CD14-positive monocyte (primary cell): ENCODE results near the gene SMC5. TPM values are rescaled to one million over a fixed set of nuclear protein-coding genes. Genes with fewer than 3 reads are reported as not detected.

ENCODE experiments used
- DNase-seq, 3 donors: peaks; one replicate each; pipeline ENCODE4 v3.0.0-alpha.2; 2011 to 2022
- H2AFZ ChIP-seq: 2 replicates; pipeline ENCODE4 v1.6.0; 2012; ENCODE audit warnings: mild to moderate bottlenecking, low read depth, low read length, inconsistent platforms; ENCODE audit not compliant: insufficient read depth, poor library complexity, severe bottlenecking
- H3K27ac ChIP-seq, 2 donors: 1 replicate in 1 of 2; 2 replicates in 1 of 2; pipeline ENCODE4 v1.5.1; 2012 to 2013; ENCODE audit warnings: low read length in 2 of 2, control low read depth in 1 of 2, inconsistent platforms in 1 of 2, low read depth in 1 of 2, mild to moderate bottlenecking in 1 of 2
- H3K27me3 ChIP-seq, 2 donors: one replicate each; pipeline versions ENCODE4 v1.6.0 to v1.6.1; 2011 to 2013; ENCODE audit warnings: low read length in 2 of 2; ENCODE audit not compliant: control insufficient read depth in 2 of 2, insufficient read depth in 2 of 2
- H3K36me3 ChIP-seq, 2 donors: replicated peaks in 1 of 2; 1 replicate in 1 of 2; 2 replicates in 1 of 2; pipeline versions ENCODE4 v1.5.1 to v1.6.1; 2012 to 2013; ENCODE audit warnings: low read length in 2 of 2, control low read depth in 1 of 2, inconsistent platforms in 1 of 2, mild to moderate bottlenecking in 1 of 2; ENCODE audit not compliant: insufficient read depth in 2 of 2, control insufficient read depth in 1 of 2
- H3K4me1 ChIP-seq, 2 donors: 1 replicate in 1 of 2; 2 replicates in 1 of 2; pipeline versions ENCODE4 v1.5.1 to v1.6.1; 2012 to 2013; ENCODE audit warnings: low read length in 2 of 2, control low read depth in 1 of 2, inconsistent platforms in 1 of 2, mild to moderate bottlenecking in 1 of 2, moderate library complexity in 1 of 2; ENCODE audit not compliant: insufficient read depth in 2 of 2, control insufficient read depth in 1 of 2
- H3K4me2 ChIP-seq: replicated peaks from 2 replicates; pipeline ENCODE3; 2012; ENCODE audit warnings: low read length, moderate library complexity, mild to moderate bottlenecking; ENCODE audit not compliant: poor library complexity, severe bottlenecking; ENCODE audit errors: extremely low read depth
- H3K4me3 ChIP-seq, 3 experiments: fragments of 200-600 bp in 1 of 3; sonication (generic) in 1 of 3; replicated peaks in 1 of 3; 1 replicate in 2 of 3; 2 replicates in 1 of 3; pipeline ENCODE4 v1.5.1; 2011 to 2013; ENCODE audit warnings: low read length in 3 of 3, mild to moderate bottlenecking in 3 of 3, control low read depth in 2 of 3, low read depth in 2 of 3, inconsistent platforms in 1 of 3, moderate library complexity in 1 of 3
- H3K79me2 ChIP-seq: 2 replicates; pipeline ENCODE4 v1.6.0; 2012; ENCODE audit warnings: mild to moderate bottlenecking, control low read depth, inconsistent platforms, low read length, moderate library complexity; ENCODE audit not compliant: insufficient read depth
- H3K9ac ChIP-seq: 2 replicates; pipeline ENCODE4 v1.6.0; 2017; ENCODE audit warnings: low read length, mild to moderate bottlenecking; ENCODE audit not compliant: insufficient read depth, poor library complexity, severe bottlenecking
- H3K9me3 ChIP-seq, 2 donors: replicated peaks in 1 of 2; 1 replicate in 1 of 2; 2 replicates in 1 of 2; pipeline versions ENCODE4 v1.5.1 to v1.6.1; 2012 to 2013; ENCODE audit warnings: low read length in 2 of 2, control low read depth in 1 of 2; ENCODE audit not compliant: control insufficient read depth in 1 of 2, insufficient read depth in 1 of 2
- H4K20me1 ChIP-seq: 2 replicates; pipeline ENCODE4 v1.6.0; 2012; ENCODE audit warnings: mild to moderate bottlenecking, low read length, control low read depth, moderate library complexity; ENCODE audit not compliant: insufficient read depth
- H3K27ac Mint-ChIP-seq, 7 donors: one replicate each; pipeline ENCODE4 v1.8.0; 2020; ENCODE audit warnings: mild to moderate bottlenecking in 7 of 7, mixed read lengths in 7 of 7, moderate library complexity in 6 of 7, inconsistent platforms in 2 of 7
- H3K27me3 Mint-ChIP-seq, 3 donors: one replicate each; pipeline ENCODE4 v1.8.0; 2021 to 2022; ENCODE audit warnings: low read depth in 3 of 3, mild to moderate bottlenecking in 3 of 3, mixed read lengths in 3 of 3, moderate library complexity in 3 of 3, inconsistent platforms in 1 of 3
- H3K36me3 Mint-ChIP-seq, 2 donors: one replicate each; pipeline ENCODE4 v1.8.0; 2020; ENCODE audit warnings: mixed read lengths in 2 of 2, inconsistent platforms in 1 of 2, mild to moderate bottlenecking in 1 of 2
- H3K4me1 Mint-ChIP-seq: one replicate; pipeline ENCODE4 v1.8.0; 2020; ENCODE audit warnings: mild to moderate bottlenecking, mixed read lengths
- H3K4me3 Mint-ChIP-seq, 2 donors: one replicate each; pipeline ENCODE4 v1.8.0; 2020; ENCODE audit warnings: mild to moderate bottlenecking in 2 of 2, mixed read lengths in 2 of 2, moderate library complexity in 1 of 2
- H3K9me3 Mint-ChIP-seq, 7 donors: one replicate each; pipeline ENCODE4 v1.8.0; 2020 to 2022; ENCODE audit warnings: mixed read lengths in 7 of 7, mild to moderate bottlenecking in 6 of 7, moderate library complexity in 6 of 7, inconsistent platforms in 2 of 7
- WGBS: methylation state at CpG from one replicate; pipeline ENCODE4 v1.1.5; 2013; ENCODE audit warnings: missing lambda C conversion rate; ENCODE audit not compliant: insufficient coverage; 5-methylcytosine and 5-hydroxymethylcytosine counted together
- intact Hi-C, 2 donors: fragments of 100-400 bp; cut with micrococcal nuclease; formaldehyde crosslinking; loops; one replicate each; pipeline versions ENCODE4 v1.15.0 to v1.15.1; 2023
- polyA plus RNA-seq, 3 donors: library from polyadenylated mRNA; depleted of rRNA in 1 of 3; unstranded in 2 of 3; stranded (reverse) in 1 of 3; fragments of 300-500 nt in 2 of 3; fragments of >200 nt in 1 of 3; fragmentation: Illumina TruSeq in 2 of 3; gene quantifications; 1 replicate in 2 of 3; 2 replicates in 1 of 3; pipeline ENCODE4 v1.2.3, GENCODE V29; 2012 to 2021
- TF ChIP-seq, protein P1 (sequence below): fragments of 200-600 bp; IDR thresholded peaks from one replicate; pipeline ENCODE4 v1.8.0; 2022; ENCODE audit warnings: antibody characterized with exemption, mild to moderate bottlenecking

Gene SMC5
- polyA plus RNA-seq, 3 donors, result 4.9 to 13.6 (median 5.1) TPM

DNA sequence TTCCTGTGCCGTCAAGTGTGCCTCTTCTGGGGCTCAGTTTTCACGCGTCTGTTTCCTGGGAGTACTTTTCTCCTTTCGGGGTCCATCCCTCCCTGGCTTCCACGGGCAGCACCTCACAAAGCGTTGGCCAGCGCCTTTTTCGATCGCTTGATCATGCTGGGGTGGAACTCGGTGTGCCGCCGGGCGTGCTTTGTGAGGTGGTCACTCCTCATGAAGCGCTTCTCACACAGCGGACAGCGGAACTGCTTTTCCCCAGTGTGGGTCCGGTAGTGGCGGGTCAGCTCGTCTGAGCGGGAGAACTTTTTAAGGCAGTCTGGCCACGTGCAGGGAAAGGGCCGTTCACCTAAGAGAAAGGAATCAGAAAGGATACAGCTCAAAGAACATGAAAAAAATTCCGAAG, 128.9 kb downstream of the SMC5 start:
- peaks cover 47% of the 10 kb centered on the region for H4K20me1 ChIP-seq
- H3K79me2 ChIP-seq, result peaks cover 28% of the 10 kb centered on the region
- no peak overlapping the region for H2AFZ ChIP-seq
- Mint-ChIP-seq H3K4me1 (peaks cover 18% of the 10 kb centered on the region), H3K4me3 (no peak overlapping the region), H3K27ac (no peak overlapping the region), H3K36me3 (peaks cover 28 to 33% of the 10 kb centered on the region in 2 donors), H3K9me3 (no peaks in the 10 kb centered on the region), H3K27me3 (peaks cover 0 to 2% (median 1%) of the 10 kb centered on the region in 3 donors)
- TF ChIP-seq, protein P1, sequence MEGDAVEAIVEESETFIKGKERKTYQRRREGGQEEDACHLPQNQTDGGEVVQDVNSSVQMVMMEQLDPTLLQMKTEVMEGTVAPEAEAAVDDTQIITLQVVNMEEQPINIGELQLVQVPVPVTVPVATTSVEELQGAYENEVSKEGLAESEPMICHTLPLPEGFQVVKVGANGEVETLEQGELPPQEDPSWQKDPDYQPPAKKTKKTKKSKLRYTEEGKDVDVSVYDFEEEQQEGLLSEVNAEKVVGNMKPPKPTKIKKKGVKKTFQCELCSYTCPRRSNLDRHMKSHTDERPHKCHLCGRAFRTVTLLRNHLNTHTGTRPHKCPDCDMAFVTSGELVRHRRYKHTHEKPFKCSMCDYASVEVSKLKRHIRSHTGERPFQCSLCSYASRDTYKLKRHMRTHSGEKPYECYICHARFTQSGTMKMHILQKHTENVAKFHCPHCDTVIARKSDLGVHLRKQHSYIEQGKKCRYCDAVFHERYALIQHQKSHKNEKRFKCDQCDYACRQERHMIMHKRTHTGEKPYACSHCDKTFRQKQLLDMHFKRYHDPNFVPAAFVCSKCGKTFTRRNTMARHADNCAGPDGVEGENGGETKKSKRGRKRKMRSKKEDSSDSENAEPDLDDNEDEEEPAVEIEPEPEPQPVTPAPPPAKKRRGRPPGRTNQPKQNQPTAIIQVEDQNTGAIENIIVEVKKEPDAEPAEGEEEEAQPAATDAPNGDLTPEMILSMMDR, result no peak
- WGBS, result 96% methylated on average over 20 of the region's 23 CpGs
- intact Hi-C loops, result no loop called here
- H3K36me3 ChIP-seq, result peaks cover 0 to 22% of the 10 kb centered on the region in 2 donors
- H3K4me2 ChIP-seq, result no peak overlapping the region
- no peaks in the 10 kb centered on the region for H3K9me3 ChIP-seq
- H3K9ac ChIP-seq, result no peak overlapping the region
- no peak for DNase-seq
- H3K27me3 ChIP-seq, result no peaks in the 10 kb centered on the region
- peaks cover 4 to 15% of the 10 kb centered on the region in 2 donors for H3K4me1 ChIP-seq
- no peak overlapping the region for H3K27ac ChIP-seq
- no peak overlapping the region for H3K4me3 ChIP-seq

- Histone ChIP-seq H3K36me3 (peaks cover 0 to 22% of the 10 kb centered on the region in 2 donors), H3K9me3 (no peaks in the 10 kb centered on the region), H3K27ac (no peak overlapping the region), H3K9ac (no peak overlapping the region), H3K4me2 (no peak overlapping the region), H2AFZ (no peak overlapping the region), H3K4me1 (peaks cover 7 to 17% of the 10 kb centered on the region in 2 donors), H4K20me1 (peaks cover 60% of the 10 kb centered on the region), H3K27me3 (no peaks in the 10 kb centered on the region), H3K4me3 (no peak overlapping the region), H3K79me2 (peaks cover 42% of the 10 kb centered on the region)
- peaks cover 22 to 32% of the 10 kb centered on the region in 2 donors for H3K36me3 Mint-ChIP-seq
- TF ChIP-seq, protein P1, result no peak
- no peaks in the 10 kb centered on the region for H3K9me3 Mint-ChIP-seq
- 100% methylated on average over 1 of the region's 3 CpGs for WGBS
- intact Hi-C loops, result no loop called here
- peaks cover 0 to 2% (median 1%) of the 10 kb centered on the region in 3 donors for H3K27me3 Mint-ChIP-seq
- no peak overlapping the region for H3K27ac Mint-ChIP-seq
- no peak overlapping the region for H3K4me3 Mint-ChIP-seq
- DNase-seq, result no peak
- peaks cover 23% of the 10 kb centered on the region for H3K4me1 Mint-ChIP-seq
These were observed 130.4 kb downstream of the SMC5 start for GRCh38 chr9:70389188-70389587.
